ENCODE results near the gene WASL. TPM values are rescaled to one million over a fixed set of nuclear protein-coding genes. Genes with fewer than 3 reads are reported as not detected.

The WASL gene
- total RNA-seq, 1 experiment from 2014 or later, result 42.3 TPM

DNA sequence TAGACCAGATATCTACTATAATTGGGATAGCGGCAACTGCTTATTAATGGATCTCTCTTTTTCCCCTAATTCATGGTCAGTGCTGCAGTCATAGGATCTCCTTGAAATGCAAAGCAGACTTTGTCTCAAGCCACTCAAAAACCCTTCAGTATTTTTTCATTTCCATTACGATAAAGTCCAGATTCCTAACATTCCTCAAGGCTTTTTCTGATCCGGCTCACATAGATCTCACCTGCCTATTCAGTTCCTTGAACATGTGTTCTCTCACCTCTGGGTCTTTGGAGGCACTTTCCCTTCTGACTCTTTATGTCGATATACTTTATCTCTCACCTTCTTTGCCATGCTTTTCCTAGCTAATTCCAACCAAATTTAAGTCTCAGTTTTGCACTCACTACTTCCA lies 25.7 kb upstream of the WASL start:
- Histone ChIP-seq H3K36me3 (ENCODE audit: control insufficient read depth, insufficient read depth, low read length) (no peaks in the 10 kb centered on the region), H3K9me3 (no peaks in the 10 kb centered on the region), H3K4me1 (peaks cover 7% of the 10 kb centered on the region; the same call in 1 of the 2 replicates), H3K27me3 (replicated peaks; ENCODE audit: control insufficient read depth, insufficient read depth, low read length) (no peaks in the 10 kb centered on the region), H3K4me3 (ENCODE audit: low read depth, low read length) (no peak overlapping the region)
- DNase-seq, result no peak
- TF ChIP-seq, protein P1, sequence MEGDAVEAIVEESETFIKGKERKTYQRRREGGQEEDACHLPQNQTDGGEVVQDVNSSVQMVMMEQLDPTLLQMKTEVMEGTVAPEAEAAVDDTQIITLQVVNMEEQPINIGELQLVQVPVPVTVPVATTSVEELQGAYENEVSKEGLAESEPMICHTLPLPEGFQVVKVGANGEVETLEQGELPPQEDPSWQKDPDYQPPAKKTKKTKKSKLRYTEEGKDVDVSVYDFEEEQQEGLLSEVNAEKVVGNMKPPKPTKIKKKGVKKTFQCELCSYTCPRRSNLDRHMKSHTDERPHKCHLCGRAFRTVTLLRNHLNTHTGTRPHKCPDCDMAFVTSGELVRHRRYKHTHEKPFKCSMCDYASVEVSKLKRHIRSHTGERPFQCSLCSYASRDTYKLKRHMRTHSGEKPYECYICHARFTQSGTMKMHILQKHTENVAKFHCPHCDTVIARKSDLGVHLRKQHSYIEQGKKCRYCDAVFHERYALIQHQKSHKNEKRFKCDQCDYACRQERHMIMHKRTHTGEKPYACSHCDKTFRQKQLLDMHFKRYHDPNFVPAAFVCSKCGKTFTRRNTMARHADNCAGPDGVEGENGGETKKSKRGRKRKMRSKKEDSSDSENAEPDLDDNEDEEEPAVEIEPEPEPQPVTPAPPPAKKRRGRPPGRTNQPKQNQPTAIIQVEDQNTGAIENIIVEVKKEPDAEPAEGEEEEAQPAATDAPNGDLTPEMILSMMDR (IDR thresholded peaks at IDR 0.05; ENCODE audit: insufficient read depth in 1 of 2, low read depth in 1 of 2, low read length in 1 of 2, severe bottlenecking in 1 of 2, unreplicated experiment in 1 of 2), result no peak
- Mint-ChIP-seq H3K9me3 (ENCODE audit: unreplicated experiment) (no peaks in the 10 kb centered on the region), H3K27me3 (ENCODE audit: insufficient read depth, unreplicated experiment) (no peaks in the 10 kb centered on the region), H3K27ac (ENCODE audit: unreplicated experiment) (no peak overlapping the region), H3K4me1 (ENCODE audit: low read depth, unreplicated experiment) (peaks cover 14% of the 10 kb centered on the region), H3K4me3 (ENCODE audit: unreplicated experiment) (no peak overlapping the region), H3K36me3 (ENCODE audit: insufficient read depth, unreplicated experiment) (no peaks in the 10 kb centered on the region)
- no TSS peak for BruUV-seq (replicated peaks)
- intact Hi-C loops (cut with micrococcal nuclease; ENCODE audit: unreplicated experiment), result no loop called here
- POLR2A ChIA-PET, result no interaction called here
- CTCF ChIA-PET, result no interaction called here

DNA sequence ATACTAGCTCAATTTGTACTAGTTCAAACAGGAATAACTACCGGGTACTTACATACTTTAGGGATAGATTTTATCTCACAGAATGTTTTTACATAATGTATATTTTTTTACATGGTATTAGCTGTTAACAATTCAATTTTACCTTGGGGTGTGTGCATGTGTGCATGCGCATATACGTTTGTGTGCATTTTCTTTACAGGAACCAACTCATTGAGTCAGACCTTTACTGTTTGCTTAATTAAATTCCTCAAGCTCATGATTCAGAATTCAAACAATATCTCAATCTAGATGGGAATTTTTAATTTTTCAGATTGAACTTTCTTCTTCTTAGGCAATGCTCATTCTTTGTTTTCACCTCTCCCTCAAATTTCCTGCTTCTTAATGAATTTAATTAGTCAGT lies 24.7 kb upstream of the WASL start:
- H3K4me3 Mint-ChIP-seq (ENCODE audit: unreplicated experiment), result no peak overlapping the region
- H3K27me3 ChIP-seq (replicated peaks; ENCODE audit: control insufficient read depth, insufficient read depth, low read length), result no peaks in the 10 kb centered on the region
- 0 out of 2 replicates have a peak, but pooled peaks cover 7% of the 10 kb centered on the region for H3K4me1 ChIP-seq
- H3K9me3 Mint-ChIP-seq (ENCODE audit: unreplicated experiment), result no peaks in the 10 kb centered on the region
- no TSS peak for BruUV-seq (replicated peaks)
- H3K27me3 Mint-ChIP-seq (ENCODE audit: insufficient read depth, unreplicated experiment), result no peaks in the 10 kb centered on the region
- peaks cover 14% of the 10 kb centered on the region for H3K4me1 Mint-ChIP-seq (ENCODE audit: low read depth, unreplicated experiment)
- H3K27ac Mint-ChIP-seq (ENCODE audit: unreplicated experiment), result no peak overlapping the region
- H3K4me3 ChIP-seq (ENCODE audit: low read depth, low read length), result no peak overlapping the region
- TF ChIP-seq, protein P1 (IDR thresholded peaks at IDR 0.05; ENCODE audit: insufficient read depth in 1 of 2, low read depth in 1 of 2, low read length in 1 of 2, severe bottlenecking in 1 of 2, unreplicated experiment in 1 of 2), result no peak
- H3K9me3 ChIP-seq, result no peaks in the 10 kb centered on the region
- intact Hi-C loops (cut with micrococcal nuclease; ENCODE audit: unreplicated experiment), result no loop called here
- DNase-seq, result no peak
- H3K36me3 ChIP-seq (ENCODE audit: control insufficient read depth, insufficient read depth, low read length), result no peaks in the 10 kb centered on the region
- H3K36me3 Mint-ChIP-seq (ENCODE audit: insufficient read depth, unreplicated experiment), result no peaks in the 10 kb centered on the region
- ChIA-PET POLR2A (no interaction called here), CTCF (interaction anchor here (0.6 kb wide), 1 partner anchor 93 kb away, joined by 5 read pairs; no protein-coding TSS in a partner anchor)

DNA sequence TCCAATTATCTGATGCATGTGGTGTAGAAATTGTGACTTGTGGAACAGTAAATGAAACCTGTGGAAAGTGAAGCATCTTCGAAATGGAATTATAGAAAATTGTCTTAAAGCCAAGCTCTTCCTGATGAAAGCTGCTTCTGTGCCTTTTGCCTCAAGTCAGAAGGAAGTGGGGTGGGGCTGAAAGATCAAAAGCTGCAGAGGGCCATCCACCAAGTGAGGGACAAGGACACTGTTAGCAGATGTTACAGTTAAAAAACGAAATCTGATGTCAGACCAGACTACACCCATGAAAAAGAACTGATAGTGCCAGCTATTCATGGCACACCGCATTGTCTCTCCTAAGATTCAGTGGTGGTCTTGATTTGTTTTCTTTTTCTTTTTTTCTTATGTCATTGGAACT lies 23.8 kb upstream of the WASL start:
- H3K4me3 Mint-ChIP-seq (ENCODE audit: unreplicated experiment), result no peak overlapping the region
- H3K4me1 Mint-ChIP-seq (ENCODE audit: low read depth, unreplicated experiment), result peaks cover 14% of the 10 kb centered on the region
- ChIA-PET POLR2A (no interaction called here), CTCF (no interaction called here)
- BruUV-seq (replicated peaks), result no TSS peak
- H3K36me3 Mint-ChIP-seq (ENCODE audit: insufficient read depth, unreplicated experiment), result no peaks in the 10 kb centered on the region
- DNase-seq, result no peak
- no peaks in the 10 kb centered on the region for H3K9me3 ChIP-seq
- no peak overlapping the region for H3K4me3 ChIP-seq (ENCODE audit: low read depth, low read length)
- 0 out of 2 replicates have a peak, but pooled peaks cover 7% of the 10 kb centered on the region for H3K4me1 ChIP-seq
- TF ChIP-seq, protein P1 (IDR thresholded peaks at IDR 0.05; ENCODE audit: insufficient read depth in 1 of 2, low read depth in 1 of 2, low read length in 1 of 2, severe bottlenecking in 1 of 2, unreplicated experiment in 1 of 2), result no peak
- no peaks in the 10 kb centered on the region for H3K36me3 ChIP-seq (ENCODE audit: control insufficient read depth, insufficient read depth, low read length)
- intact Hi-C loops (cut with micrococcal nuclease; ENCODE audit: unreplicated experiment), result no loop called here
- H3K27me3 ChIP-seq (replicated peaks; ENCODE audit: control insufficient read depth, insufficient read depth, low read length), result no peaks in the 10 kb centered on the region
- H3K9me3 Mint-ChIP-seq (ENCODE audit: unreplicated experiment), result no peaks in the 10 kb centered on the region
- H3K27ac Mint-ChIP-seq (ENCODE audit: unreplicated experiment), result no peak overlapping the region
- H3K27me3 Mint-ChIP-seq (ENCODE audit: insufficient read depth, unreplicated experiment), result no peaks in the 10 kb centered on the region
